IgD-negative memory B cell (primary cell): Measurements from ENCODE around the gene BPIFB3. TPM values are rescaled to one million over a fixed set of nuclear protein-coding genes. Genes with fewer than 3 reads are reported as not detected.
"Not testable (repeated sequence)": the region's sequence is repeated elsewhere in the genome, so short reads cannot be mapped to it uniquely, and the experiment has no call there.

ENCODE experiments used
- H3K27ac Mint-ChIP-seq, 3 donors: one replicate each; pipeline ENCODE4 v1.8.0; 2020 to 2022; ENCODE audit warnings: mild to moderate bottlenecking in 3 of 3, mixed read lengths in 3 of 3, moderate library complexity in 1 of 3
- H3K27me3 Mint-ChIP-seq: one replicate; pipeline ENCODE4 v1.8.0; 2021; ENCODE audit warnings: mixed read lengths
- H3K36me3 Mint-ChIP-seq: one replicate; pipeline ENCODE4 v1.8.0; 2020; ENCODE audit warnings: mild to moderate bottlenecking, mixed read lengths
- H3K4me1 Mint-ChIP-seq, 3 donors: one replicate each; pipeline ENCODE4 v1.8.0; 2020 to 2022; ENCODE audit warnings: mixed read lengths in 3 of 3, mild to moderate bottlenecking in 1 of 3
- H3K4me3 Mint-ChIP-seq, 4 donors: one replicate each; pipeline ENCODE4 v1.8.0; 2020 to 2022; ENCODE audit warnings: mild to moderate bottlenecking in 4 of 4, mixed read lengths in 4 of 4, moderate library complexity in 3 of 4
- H3K9me3 Mint-ChIP-seq, 3 donors: one replicate each; pipeline ENCODE4 v1.8.0; 2020 to 2021; ENCODE audit warnings: mixed read lengths in 3 of 3, mild to moderate bottlenecking in 1 of 3
- polyA plus RNA-seq: library from polyadenylated mRNA; unstranded; fragments of 300-500 nt; fragmentation: Illumina TruSeq; gene quantifications from one replicate; pipeline ENCODE4 v1.2.3, GENCODE V29; 2021

Gene BPIFB3
- polyA plus RNA-seq, 1 donor from 2014 or later: not detected

DNA sequence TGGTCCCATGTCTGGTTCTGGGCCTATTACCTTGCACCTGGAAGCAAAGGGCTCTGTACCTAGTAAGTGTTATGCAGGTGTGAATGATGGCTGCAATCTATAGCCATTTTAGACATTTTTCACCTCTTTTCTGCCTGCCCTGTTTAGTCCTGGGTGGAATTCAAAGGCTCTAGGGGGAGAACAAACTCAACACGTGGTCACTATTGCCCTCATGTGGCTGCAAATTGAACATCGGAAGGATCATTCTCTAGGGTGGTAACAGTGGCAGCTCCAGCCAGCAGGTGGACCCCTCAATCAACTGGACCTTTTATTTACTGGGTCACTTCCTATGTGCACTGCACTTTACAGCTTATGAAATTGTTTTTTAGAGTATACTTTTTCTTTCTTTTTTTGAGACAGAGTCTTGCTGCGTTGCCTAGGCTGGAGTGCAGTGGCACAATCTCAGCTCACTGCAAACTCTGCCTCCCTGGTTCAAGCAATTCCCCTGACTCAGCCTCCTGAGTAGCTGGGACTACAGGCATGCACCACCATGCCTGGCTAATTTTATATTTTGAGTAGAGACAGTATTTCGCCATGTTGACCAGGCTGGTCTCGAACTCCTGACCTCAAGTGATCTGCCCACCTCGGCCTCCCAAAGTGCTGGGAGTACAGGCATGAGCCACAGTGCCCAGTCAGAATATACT, 42.3 kb downstream of the BPIFB3 start:
- H3K4me3 Mint-ChIP-seq, H3K9me3 Mint-ChIP-seq, H3K27ac Mint-ChIP-seq, H3K27me3 Mint-ChIP-seq, H3K36me3 Mint-ChIP-seq, H3K4me1 Mint-ChIP-seq: not testable (repeated sequence)

DNA sequence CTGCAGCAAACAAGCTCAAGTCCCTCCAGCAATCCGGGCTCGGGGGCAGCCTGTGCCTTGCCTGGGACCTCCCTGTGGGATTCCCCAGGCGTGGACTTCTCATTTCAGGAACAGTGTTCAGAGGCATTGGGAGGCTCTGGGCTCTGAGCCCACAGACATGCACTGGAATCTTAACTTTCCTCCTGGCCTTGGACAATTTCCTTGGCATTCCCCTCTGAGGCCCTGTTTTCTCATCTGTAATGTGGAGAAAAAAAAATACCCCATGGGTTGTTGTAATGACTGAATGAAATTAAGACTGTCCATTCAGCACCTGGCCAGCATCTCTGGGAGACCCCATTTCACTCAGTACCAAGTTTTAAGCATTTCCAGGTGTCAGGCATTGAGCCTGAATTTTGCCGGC, 43.3 kb downstream of the BPIFB3 start:
- Mint-ChIP-seq H3K4me3 (no peak overlapping the region), H3K27me3 (peaks cover 5% of the 10 kb centered on the region), H3K9me3 (no peaks in the 10 kb centered on the region), H3K27ac (no peak overlapping the region), H3K4me1 (no peaks in the 10 kb centered on the region), H3K36me3 (no peaks in the 10 kb centered on the region)

DNA sequence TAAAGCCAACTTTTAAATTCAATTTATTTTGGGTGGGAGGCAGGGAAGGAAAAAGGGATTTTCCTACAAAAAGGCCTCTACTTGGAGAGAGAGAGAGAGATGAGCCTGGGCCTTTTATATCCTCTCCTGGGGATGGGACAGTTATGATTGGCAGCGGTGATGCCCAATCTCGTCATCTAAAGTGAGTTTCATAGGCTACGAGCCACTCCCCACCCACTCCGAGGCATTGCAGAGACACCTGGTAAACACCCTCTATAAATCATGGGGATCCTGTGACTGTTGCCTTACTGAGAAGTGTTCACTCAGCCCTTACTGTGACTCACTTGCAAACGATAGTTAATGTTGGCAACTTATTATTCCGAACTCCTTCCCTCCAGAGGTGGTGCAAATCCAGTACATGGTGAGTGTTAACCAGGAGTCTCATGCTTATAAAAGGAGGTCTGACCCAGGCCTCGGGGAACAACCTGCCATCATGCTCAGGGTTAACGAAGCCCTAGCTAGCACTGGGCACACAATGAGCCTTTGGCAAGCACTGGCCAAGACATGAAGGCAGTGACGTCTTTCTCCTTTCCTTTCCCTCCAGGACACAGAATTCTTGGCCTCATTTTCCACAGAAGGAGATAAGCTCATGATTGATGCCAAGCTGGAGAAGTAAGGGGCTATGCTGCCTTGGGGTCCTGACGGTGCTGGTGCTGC, 46.3 kb downstream of the BPIFB3 start:
- no peaks in the 10 kb centered on the region for H3K4me1 Mint-ChIP-seq
- no peaks in the 10 kb centered on the region for H3K9me3 Mint-ChIP-seq
- H3K27me3 Mint-ChIP-seq: peaks cover 5% of the 10 kb centered on the region
- no peak overlapping the region for H3K4me3 Mint-ChIP-seq
- H3K36me3 Mint-ChIP-seq: no peaks in the 10 kb centered on the region
- no peak overlapping the region for H3K27ac Mint-ChIP-seq

DNA sequence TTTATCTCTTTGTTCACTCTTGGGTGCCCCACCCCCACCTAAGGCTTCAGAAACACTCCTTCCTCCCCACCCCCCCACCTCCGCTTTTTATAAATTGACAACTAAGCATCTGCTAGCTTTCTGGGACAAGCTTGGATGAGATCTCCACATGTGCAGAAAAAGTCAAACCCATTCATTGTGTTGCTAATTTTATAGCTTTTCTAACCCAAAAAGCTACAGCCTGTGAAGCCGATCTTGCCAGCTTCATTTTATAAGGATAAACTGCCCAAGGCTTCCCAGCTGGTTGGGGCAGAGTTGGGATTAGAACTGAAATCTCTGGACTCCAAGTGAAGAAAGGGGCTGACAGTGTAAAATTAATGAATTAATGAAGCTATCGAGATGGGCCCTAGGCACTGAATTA, 49.9 kb downstream of the BPIFB3 start:
- Mint-ChIP-seq H3K4me1 (no peaks in the 10 kb centered on the region), H3K4me3 (no peak overlapping the region), H3K27me3 (peaks cover 5% of the 10 kb centered on the region), H3K9me3 (no peaks in the 10 kb centered on the region), H3K36me3 (no peaks in the 10 kb centered on the region), H3K27ac (no peak overlapping the region)

DNA sequence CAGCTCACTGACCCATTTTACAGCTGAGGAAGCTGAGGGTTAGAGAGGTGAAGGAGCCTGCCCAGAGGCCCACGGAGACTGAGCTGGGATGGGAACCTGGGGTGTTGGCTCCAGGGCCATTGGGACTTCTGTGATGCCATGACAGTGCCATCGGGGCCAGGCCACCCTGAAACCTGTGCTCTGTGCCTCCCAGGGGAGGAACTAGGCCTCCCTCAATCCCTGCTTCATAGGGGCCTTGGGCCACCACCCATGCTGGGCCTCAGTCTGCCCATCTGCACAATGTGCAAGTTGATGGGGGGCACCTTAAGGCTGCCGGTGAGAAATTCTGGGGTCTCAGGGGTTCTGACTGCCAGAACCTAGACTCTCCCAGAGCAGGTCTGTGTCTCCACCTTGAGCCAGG, 50.6 kb downstream of the BPIFB3 start:
- Mint-ChIP-seq H3K4me1 (no peaks in the 10 kb centered on the region), H3K27ac (no peak overlapping the region), H3K4me3 (no peak overlapping the region), H3K9me3 (no peaks in the 10 kb centered on the region), H3K36me3 (no peaks in the 10 kb centered on the region), H3K27me3 (peaks cover 5% of the 10 kb centered on the region)

DNA sequence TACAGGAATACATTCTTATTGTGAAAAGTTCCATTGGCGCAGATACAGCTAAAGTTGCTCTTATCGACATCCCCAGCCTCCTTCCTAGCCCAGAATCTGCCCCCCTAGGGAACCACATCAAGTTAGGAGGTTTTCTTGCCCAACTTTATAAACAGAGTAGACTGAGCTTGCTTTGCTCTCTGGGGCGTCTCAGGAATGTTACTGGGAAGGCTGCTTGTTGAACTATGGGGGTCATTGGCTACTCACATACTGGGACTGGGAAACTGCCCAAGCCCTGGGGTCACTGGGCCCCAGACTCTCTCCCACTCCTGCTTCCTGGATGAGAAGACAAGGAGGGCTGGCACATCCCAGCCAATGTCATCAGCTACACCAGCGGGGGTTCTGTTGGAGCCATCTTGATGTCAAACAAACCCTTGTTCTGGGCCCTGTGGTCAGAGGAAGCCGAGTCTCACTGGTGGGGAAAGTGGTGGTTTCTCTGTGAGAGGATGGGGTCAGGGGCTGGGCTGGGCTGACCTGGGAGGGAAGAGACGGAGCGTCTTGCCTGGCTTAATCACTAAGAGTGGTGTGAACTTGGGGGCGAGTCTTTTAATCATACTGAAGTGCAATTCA, 51.7 kb downstream of the BPIFB3 start:
- Mint-ChIP-seq H3K27ac (no peak overlapping the region), H3K4me3 (no peak overlapping the region), H3K27me3 (peaks cover 5% of the 10 kb centered on the region), H3K4me1 (no peaks in the 10 kb centered on the region), H3K9me3 (no peaks in the 10 kb centered on the region), H3K36me3 (no peaks in the 10 kb centered on the region)

DNA sequence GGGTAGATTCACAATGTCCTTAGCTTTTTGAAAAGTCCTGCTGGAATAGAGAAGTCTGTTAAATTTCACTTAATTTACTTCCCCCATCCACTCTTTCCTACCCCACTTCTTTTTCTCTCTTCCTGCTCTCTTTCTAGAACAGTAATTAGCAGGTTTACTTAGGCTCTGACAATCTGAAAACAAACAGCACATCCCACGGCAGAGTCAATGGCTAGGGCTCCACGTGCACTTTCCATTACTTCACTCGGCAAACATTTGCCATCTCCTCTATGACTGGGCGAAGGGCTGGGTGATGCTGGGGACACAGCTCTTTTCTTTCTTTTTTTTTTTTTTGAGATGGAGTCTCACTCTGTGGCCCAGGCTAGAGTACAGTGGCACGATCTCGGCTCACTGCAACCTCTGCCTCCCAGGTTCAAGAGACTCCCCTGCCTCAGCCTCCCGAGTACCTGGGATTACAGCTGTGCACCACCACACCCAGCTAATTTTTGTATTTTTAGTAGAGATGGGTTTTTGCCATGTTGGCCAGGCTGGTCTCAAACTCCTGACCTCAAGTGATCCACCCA, 52.4 kb downstream of the BPIFB3 start:
- not testable (repeated sequence) for H3K4me1 Mint-ChIP-seq, H3K36me3 Mint-ChIP-seq, H3K9me3 Mint-ChIP-seq, H3K27ac Mint-ChIP-seq, H3K4me3 Mint-ChIP-seq, H3K27me3 Mint-ChIP-seq

DNA sequence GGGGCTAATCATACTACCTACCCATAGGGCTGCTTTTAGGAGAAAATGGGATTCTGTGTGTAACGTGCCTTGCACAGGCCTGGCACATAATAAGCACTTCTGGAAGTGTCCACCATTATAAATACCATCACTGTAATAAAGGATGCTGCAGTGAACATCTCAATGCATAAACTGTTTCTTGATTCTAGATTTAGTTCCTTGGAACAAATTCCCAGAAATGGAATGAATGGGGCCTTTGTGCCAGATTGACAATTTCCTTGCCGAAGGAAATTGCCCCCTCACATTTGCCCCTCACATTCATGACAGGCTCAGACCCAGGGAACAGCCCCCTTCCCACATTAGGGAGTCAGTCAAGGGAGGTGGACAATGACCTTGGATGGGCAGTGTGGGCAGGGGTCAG, 55.0 kb downstream of the BPIFB3 start:
- Mint-ChIP-seq H3K27me3 (peaks cover 3% of the 10 kb centered on the region), H3K4me1 (no peaks in the 10 kb centered on the region)

DNA sequence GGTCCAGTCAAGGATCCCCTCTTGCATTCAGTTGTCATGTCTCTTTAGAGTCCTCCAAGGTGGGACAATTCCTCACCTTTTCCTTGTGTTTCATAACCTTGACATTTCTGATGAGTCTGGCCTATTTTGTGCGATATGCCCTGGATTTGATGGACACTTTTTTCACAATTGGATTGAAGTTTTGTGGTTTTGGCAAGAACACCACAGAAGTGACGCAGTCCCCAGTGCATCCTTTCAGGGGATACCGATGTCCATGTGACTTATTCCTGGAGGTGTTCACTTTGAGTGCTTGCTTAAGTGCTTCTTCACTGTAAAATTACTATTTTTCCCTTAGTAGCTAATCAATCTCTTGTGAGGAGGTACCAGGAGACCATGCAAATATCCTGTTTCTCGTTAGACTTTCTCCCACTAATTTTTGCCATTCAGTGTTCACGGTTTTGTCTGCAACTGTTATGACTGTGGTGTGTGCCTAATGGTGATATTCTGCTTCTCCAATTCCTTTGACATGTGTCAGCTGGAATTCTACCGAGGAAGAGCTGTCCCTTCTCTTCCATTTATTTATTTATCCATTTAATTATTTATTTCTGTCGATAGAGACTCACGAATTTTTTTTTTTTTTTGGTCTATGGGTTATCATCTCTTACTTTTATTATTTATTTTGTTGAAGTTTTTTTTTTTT, 56.6 kb downstream of the BPIFB3 start:
- no peaks in the 10 kb centered on the region for H3K9me3 Mint-ChIP-seq
- no peak overlapping the region for H3K27ac Mint-ChIP-seq
- no peak overlapping the region for H3K4me3 Mint-ChIP-seq
- H3K27me3 Mint-ChIP-seq: peaks cover 7% of the 10 kb centered on the region
- H3K36me3 Mint-ChIP-seq: no peaks in the 10 kb centered on the region
- H3K4me1 Mint-ChIP-seq: no peaks in the 10 kb centered on the region

More for the DNA sequence above, 55.0 kb downstream of the BPIFB3 start:
- Mint-ChIP-seq H3K9me3 (no peaks in the 10 kb centered on the region), H3K36me3 (no peaks in the 10 kb centered on the region), H3K27ac (no peak overlapping the region), H3K4me3 (no peak overlapping the region)

DNA sequence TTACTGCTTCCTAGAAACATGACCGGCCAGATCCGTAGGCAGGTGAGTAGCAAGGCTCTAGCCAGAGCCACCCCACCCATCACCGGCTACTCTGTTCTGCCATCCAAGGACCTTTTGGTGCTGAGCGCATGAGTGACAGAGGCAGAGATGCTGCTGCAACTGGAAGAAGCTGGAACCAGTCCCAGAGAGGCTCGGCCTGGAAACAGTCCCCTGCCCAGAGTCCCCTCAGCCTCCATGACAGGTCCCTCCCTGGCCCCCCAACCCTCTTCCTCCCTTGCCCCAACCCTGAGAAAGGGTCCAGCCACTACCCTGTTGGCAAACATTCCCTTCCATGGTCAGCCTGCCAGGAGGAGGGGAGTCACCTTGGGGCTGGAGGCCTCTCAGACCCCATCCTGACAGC, 57.6 kb downstream of the BPIFB3 start:
- no peaks in the 10 kb centered on the region for H3K36me3 Mint-ChIP-seq
- H3K4me1 Mint-ChIP-seq: no peaks in the 10 kb centered on the region
- peaks cover 8% of the 10 kb centered on the region for H3K27me3 Mint-ChIP-seq
- H3K4me3 Mint-ChIP-seq: no peak overlapping the region
- no peak overlapping the region for H3K27ac Mint-ChIP-seq
- H3K9me3 Mint-ChIP-seq: no peaks in the 10 kb centered on the region

DNA sequence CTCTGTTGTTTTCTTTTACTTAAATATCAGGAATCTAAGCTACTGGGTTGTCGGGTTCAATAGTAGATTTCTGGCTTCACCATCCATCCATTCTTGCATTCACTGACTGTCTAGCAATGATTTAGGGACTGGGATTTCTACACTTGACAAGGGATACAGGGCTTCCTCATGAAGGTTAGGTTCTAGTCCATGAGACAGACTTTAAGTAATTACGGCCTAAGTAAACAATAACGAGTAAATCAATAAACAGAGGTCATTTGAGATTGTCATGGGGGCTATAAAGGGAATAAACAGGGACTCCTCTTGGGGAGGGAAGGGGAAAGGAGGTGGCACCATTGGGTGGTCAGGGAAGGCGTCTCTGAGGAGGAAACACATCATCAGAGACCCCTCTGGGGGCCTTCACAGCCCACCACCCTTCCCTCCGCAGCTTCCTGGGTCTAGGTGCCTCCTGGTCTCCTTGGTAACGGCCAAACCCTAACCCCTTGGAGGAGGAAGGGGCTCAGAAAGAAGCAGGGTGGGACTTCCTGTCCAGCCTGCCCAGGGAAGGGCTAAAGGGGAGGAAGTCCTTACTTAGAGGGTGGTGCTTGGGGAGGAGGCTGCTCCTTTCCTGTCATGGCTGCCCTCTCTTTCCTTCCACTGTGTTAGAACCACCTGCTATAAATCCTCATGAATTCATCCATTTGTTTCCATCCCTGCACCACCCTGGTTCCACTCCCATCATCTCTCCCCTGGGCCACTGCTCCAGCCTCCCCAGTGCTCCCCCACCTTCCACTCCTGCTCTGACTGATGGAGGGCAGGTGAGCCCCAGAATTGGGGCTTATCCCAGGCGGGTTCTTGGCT, 59.1 kb downstream of the BPIFB3 start:
- H3K4me1 Mint-ChIP-seq: no peaks in the 10 kb centered on the region
- peaks cover 6% of the 10 kb centered on the region for H3K27me3 Mint-ChIP-seq
- H3K9me3 Mint-ChIP-seq: no peaks in the 10 kb centered on the region
- H3K27ac Mint-ChIP-seq: no peak overlapping the region
- no peaks in the 10 kb centered on the region for H3K36me3 Mint-ChIP-seq
- no peak overlapping the region for H3K4me3 Mint-ChIP-seq

DNA sequence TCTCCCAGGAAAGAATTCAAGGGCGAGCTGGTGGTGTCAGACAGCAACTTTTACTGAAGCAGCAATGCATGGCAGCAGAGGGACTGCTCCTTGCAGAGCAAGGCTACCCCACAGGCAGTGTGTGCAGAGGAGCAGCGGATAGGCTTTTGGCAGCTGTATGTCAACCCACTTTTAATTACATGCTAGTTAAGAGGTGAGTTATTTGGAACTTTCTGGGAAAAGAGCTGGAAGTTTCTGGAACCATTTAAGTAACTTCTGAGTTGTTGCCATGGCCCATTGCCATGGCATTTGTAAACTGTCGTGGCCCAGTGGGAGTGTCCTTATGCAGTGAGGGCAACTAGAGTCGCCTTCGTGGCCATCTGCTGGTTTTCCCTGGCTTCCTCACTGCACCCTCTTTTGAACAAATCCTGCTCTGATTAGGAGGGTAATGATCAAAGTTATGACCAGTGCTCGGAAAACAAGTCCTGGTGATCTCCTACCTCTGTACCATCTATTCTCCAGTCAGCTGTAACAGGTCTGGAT, 59.7 kb downstream of the BPIFB3 start:
- Mint-ChIP-seq H3K27me3 (peaks cover 6% of the 10 kb centered on the region), H3K4me1 (no peaks in the 10 kb centered on the region), H3K9me3 (no peaks in the 10 kb centered on the region), H3K4me3 (no peak overlapping the region), H3K27ac (no peak overlapping the region), H3K36me3 (no peaks in the 10 kb centered on the region)

DNA sequence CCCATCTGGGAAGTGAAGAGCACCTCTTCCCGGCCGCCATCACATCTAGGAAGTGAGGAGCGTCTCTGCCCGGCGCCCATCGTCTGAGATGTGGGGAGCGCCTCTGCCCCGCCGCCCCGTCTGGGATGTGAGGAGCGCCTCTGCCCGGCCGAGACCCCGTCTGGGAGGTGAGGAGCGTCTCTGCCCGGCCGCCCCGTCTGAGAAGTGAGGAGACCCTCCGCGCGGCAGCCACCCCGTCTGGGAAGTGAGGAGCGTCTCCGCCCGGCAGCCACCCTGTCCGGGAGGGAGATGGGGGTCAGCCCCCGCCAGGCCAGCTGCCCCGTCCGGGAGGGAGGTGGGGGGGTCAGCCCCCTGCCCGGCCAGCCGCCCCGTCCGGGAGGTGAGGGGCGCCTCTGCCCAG, 61.8 kb downstream of the BPIFB3 start:
- not testable (repeated sequence) for H3K4me1 Mint-ChIP-seq, H3K27me3 Mint-ChIP-seq, H3K9me3 Mint-ChIP-seq, H3K4me3 Mint-ChIP-seq, H3K36me3 Mint-ChIP-seq, H3K27ac Mint-ChIP-seq
